Measurements from ENCODE around the gene PAPPA2.

Gene PAPPA2

GRCh38 chr1:176770066-176770465 is 307.1 kb downstream of the PAPPA2 start:
- no peaks in the 10 kb centered on the region for H3K9me3 ChIP-seq (ENCODE audit: control insufficient read depth, insufficient read depth, low read depth, low read length)
- CTCF ChIA-PET: no interaction called here
- POLR2A ChIA-PET: no interaction called here
- no peaks in the 10 kb centered on the region for H3K36me3 ChIP-seq (ENCODE audit: control insufficient read depth in 2 of 2, insufficient read depth in 1 of 2, low read length in 2 of 2)
- H3K27ac ChIP-seq (ENCODE audit: extremely low read depth, low read depth, low read length): no peak overlapping the region
- no peaks in the 10 kb centered on the region for H3K4me1 ChIP-seq (ENCODE audit: control insufficient read depth, insufficient read depth, low read length)
- no peak for TF ChIP-seq ZNF324 (tag by site-specific recombination; IDR thresholded peaks at IDR 0.05)
- no peak for TF ChIP-seq BCL11B (tag by site-specific recombination; IDR thresholded peaks at IDR 0.05; ENCODE audit: low read depth)
- no peak overlapping the region for H3K4me3 ChIP-seq (ENCODE audit: low read depth, low read length)

DNA sequence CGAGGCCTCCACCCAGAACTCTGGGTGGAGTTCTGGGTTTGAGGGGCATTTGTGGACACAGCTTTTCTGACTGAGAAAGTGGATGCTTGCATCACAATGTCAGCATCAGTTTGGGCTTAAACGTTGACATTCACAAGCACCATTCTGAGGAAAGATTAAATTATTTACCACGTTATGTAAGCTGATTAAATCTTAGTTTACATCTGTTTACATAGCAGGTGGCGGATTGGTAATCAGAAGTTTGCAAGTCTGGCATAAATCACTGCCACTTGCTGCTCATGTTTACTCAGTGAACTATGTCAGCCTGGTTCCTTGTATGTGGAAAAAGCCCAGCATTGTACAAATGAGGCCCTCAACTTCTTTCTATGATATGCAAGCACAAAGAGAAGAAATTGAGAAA is 310.1 kb downstream of the PAPPA2 start:
- Histone ChIP-seq H3K9me3 (ENCODE audit: control insufficient read depth, insufficient read depth, low read depth, low read length) (no peaks in the 10 kb centered on the region), H3K36me3 (ENCODE audit: control insufficient read depth in 2 of 2, insufficient read depth in 1 of 2, low read length in 2 of 2) (no peaks in the 10 kb centered on the region), H3K4me3 (ENCODE audit: low read depth, low read length) (no peak overlapping the region), H3K27ac (ENCODE audit: extremely low read depth, low read depth, low read length) (no peak overlapping the region), H3K4me1 (ENCODE audit: control insufficient read depth, insufficient read depth, low read length) (no peaks in the 10 kb centered on the region)
- ChIA-PET POLR2A (no interaction called here), CTCF (interaction anchor here (0.7 kb wide), 1 partner anchor 175 kb away, joined by 3 read pairs; no protein-coding TSS in a partner anchor)
- no peak for TF ChIP-seq ZNF174 (tag by site-specific recombination; IDR thresholded peaks at IDR 0.05)
- no peak for TF ChIP-seq ZNF529 (tag by site-specific recombination; IDR thresholded peaks at IDR 0.05; ENCODE audit: insufficient replicate concordance)
- TF ChIP-seq ZNF585B (tag by site-specific recombination; IDR thresholded peaks at IDR 0.05): no peak
- no peak for TF ChIP-seq GLIS1 (tag by site-specific recombination; IDR thresholded peaks at IDR 0.05)
- no peak for TF ChIP-seq ZNF530 (tag by site-specific recombination; IDR thresholded peaks at IDR 0.05; ENCODE audit: low read depth)
- no peak for TF ChIP-seq SCRT1 (tag by site-specific recombination; IDR thresholded peaks at IDR 0.05; ENCODE audit: borderline replicate concordance)
- no peak for TF ChIP-seq GFI1B (tag by site-specific recombination; IDR thresholded peaks at IDR 0.05)
- TF ChIP-seq ZNF777 (tag by site-specific recombination; IDR thresholded peaks at IDR 0.05; ENCODE audit: borderline replicate concordance): no peak
- no peak for TF ChIP-seq ZNF571 (tag by site-specific recombination; IDR thresholded peaks at IDR 0.05)
- no peak for TF ChIP-seq ZNF48 (tag by site-specific recombination; IDR thresholded peaks at IDR 0.05)

DNA sequence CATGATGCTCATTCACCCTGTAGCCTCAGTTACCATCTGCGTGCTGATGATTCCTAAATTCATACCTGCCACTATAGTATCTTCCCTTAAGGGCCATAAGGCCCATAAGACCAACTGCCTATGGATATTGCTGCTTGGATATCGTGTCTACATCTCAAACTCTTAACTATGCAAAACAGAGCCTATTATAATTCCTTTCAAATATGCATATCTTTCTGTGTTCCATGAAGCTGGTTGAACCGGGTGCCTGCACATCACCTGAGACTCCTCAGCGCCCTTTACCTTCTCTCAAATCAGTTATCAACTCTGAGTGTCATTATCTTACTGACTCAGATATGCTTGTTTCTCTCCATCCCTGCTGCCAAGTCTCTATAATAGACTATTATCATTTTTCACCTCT is 311.2 kb downstream of the PAPPA2 start:
- Histone ChIP-seq H3K36me3 (ENCODE audit: control insufficient read depth in 2 of 2, insufficient read depth in 1 of 2, low read length in 2 of 2) (no peaks in the 10 kb centered on the region), H3K27ac (ENCODE audit: extremely low read depth, low read depth, low read length) (no peak overlapping the region), H3K4me1 (ENCODE audit: control insufficient read depth, insufficient read depth, low read length) (no peaks in the 10 kb centered on the region), H3K4me3 (ENCODE audit: low read depth, low read length) (no peak overlapping the region), H3K9me3 (ENCODE audit: control insufficient read depth, insufficient read depth, low read depth, low read length) (no peaks in the 10 kb centered on the region)
- TF ChIP-seq ZFHX2 (tag by site-specific recombination; conservative IDR thresholded peaks at IDR 0.05) (no peak), ZNF155 (tag by site-specific recombination; IDR thresholded peaks at IDR 0.05) (no peak), ZBTB1 (tag by site-specific recombination; IDR thresholded peaks at IDR 0.05) (no peak), ZNF518A (tag by site-specific recombination; conservative IDR thresholded peaks at IDR 0.05; ENCODE audit: low read depth) (no peak), TCF7L2 (IDR thresholded peaks at IDR 0.05; ENCODE audit: borderline replicate concordance, low read depth, low read length) (no peak), ZNF174 (tag by site-specific recombination; IDR thresholded peaks at IDR 0.05) (no peak), ZNF654 (tag by site-specific recombination; IDR thresholded peaks at IDR 0.05; ENCODE audit: low read depth) (no peak)
- ChIA-PET CTCF (no interaction called here), POLR2A (no interaction called here)
